SJSA1 (cell line): ENCODE measurements around the gene KCNK10. TPM values are rescaled to one million over a fixed set of nuclear protein-coding genes. Genes with fewer than 3 reads are reported as not detected.

Experiments used
- DNase-seq, 2 experiments: peaks; one replicate each; pipeline ENCODE4 v3.0.0-alpha.2; 2015 to 2020; ENCODE audit warnings: low spot score in 2 of 2, low read depth in 1 of 2
- H3K27ac ChIP-seq: fragments of 250-450 bp; sonication (Bioruptor Pico); 2 replicates; pipeline ENCODE4 v1.5.1; 2020; ENCODE audit warnings: mild to moderate bottlenecking, moderate library complexity
- H3K27me3 ChIP-seq: fragments of 250-450 bp; sonication (Bioruptor Pico); replicated peaks from 2 replicates; pipeline ENCODE4 v1.5.1; 2020; ENCODE audit warnings: mild to moderate bottlenecking, moderate library complexity
- H3K36me3 ChIP-seq: fragments of 250-450 bp; sonication (Bioruptor Pico); 2 replicates; pipeline ENCODE4 v1.5.1; 2020; ENCODE audit warnings: mild to moderate bottlenecking
- H3K4me1 ChIP-seq: fragments of 250-450 bp; sonication (Bioruptor Pico); replicated peaks from 2 replicates; pipeline ENCODE4 v1.6.1; 2021; ENCODE audit warnings: mild to moderate bottlenecking
- H3K4me3 ChIP-seq: fragments of 250-450 bp; sonication (Bioruptor Pico); 2 replicates; pipeline ENCODE4 v1.5.1; 2020; ENCODE audit warnings: mild to moderate bottlenecking
- H3K9me3 ChIP-seq: fragments of 250-450 bp; sonication (Bioruptor Pico); replicated peaks from 2 replicates; pipeline ENCODE4 v1.5.1; 2020; ENCODE audit warnings: mild to moderate bottlenecking
- total RNA-seq: library from RNA; depleted of rRNA; stranded (reverse); fragments of >200 nt; shearing (Covaris generic); gene quantifications from 2 replicates; pipeline ENCODE4 v1.2.3, GENCODE V29; 2014

KCNK10 gene
- total RNA-seq, 1 experiment from 2014 or later: not detected

DNA sequence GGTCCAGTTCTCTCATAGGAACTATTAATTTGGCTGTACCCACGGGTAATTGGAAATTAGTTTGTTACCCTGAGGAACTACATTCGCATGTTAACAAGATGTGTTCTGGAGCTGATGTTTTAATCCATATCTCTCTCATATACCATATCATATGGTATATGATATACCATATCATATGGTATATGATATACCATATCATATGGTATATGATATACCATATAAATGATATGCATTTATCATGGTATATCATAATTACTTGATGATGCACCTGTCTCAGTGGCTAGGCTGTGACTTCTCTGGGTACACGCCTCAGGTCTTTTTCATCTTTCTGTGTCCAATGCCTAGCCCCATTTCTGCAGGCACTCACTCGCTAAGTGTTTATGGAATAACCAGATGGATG is 13.0 kb downstream of the KCNK10 start:
- H3K4me1 ChIP-seq: no peaks in the 10 kb centered on the region
- H3K27me3 ChIP-seq: no peaks in the 10 kb centered on the region
- H3K4me3 ChIP-seq: no peak overlapping the region
- DNase-seq: no peak
- H3K9me3 ChIP-seq: no peaks in the 10 kb centered on the region
- no peaks in the 10 kb centered on the region for H3K36me3 ChIP-seq
- H3K27ac ChIP-seq: no peak overlapping the region

DNA sequence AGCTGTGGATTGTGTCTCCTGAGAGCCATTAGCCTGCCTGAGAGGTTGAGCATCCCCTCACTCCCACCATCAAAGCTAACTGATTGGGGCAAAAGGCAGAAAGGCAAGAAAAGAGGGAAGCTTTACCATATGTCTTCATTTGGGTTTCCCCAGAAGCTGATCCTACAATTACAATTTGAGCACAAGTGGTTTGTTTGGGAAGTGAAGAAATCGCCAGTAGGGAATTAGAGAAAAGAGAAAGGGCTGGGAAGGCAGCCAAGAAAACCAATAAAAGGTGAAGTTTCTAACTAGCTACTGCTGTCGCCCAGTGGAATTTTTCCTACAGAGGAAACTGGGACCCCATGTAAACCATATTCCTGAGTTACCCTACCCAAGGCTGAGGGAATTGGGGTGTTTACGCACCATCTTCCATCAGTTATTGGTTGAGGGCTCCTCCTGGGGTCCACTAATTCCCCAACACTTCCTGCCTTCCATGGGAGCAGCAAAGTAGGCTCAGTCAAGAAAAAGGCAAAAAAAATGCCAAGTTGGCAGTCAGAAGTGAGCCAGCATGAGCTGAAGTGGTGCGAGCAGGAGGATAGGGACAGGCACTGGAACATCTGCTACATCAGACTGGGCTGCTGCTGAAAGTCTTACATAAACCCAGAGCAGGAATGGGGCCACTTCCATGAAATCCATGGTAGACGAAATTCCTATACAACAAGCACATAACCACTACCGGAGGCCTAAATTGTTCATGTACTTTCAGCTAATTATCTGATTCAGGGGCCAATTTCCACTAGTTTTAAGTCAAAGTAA is 17.3 kb downstream of the KCNK10 start:
- Histone ChIP-seq H3K4me3 (no peak overlapping the region), H3K4me1 (no peaks in the 10 kb centered on the region), H3K27ac (no peak overlapping the region), H3K27me3 (no peaks in the 10 kb centered on the region), H3K36me3 (no peaks in the 10 kb centered on the region), H3K9me3 (no peaks in the 10 kb centered on the region)
- DNase-seq: no peak

DNA sequence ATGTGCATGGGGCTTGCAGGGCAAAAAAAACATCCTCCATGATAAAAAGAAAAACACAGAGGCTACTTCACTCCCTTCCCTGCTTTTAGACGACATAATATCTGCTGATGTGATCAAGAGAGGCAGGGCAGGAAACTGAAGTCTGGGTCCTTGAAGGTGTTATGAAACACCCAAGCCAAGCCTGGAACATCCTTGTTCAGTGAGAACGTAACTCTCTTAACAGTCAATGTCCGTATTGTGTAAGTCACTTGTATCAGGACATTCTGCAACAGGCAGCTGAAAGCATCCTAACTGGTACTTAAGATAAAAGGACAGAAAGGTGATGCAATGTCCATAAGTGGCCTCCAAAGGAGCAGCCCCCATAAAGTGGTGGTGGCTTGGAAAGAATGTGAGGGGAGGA is 20.0 kb downstream of the KCNK10 start:
- no peaks in the 10 kb centered on the region for H3K36me3 ChIP-seq
- H3K27me3 ChIP-seq: no peaks in the 10 kb centered on the region
- H3K9me3 ChIP-seq: no peaks in the 10 kb centered on the region
- DNase-seq: no peak
- no peak overlapping the region for H3K4me3 ChIP-seq
- no peak overlapping the region for H3K27ac ChIP-seq
- H3K4me1 ChIP-seq: no peaks in the 10 kb centered on the region

DNA sequence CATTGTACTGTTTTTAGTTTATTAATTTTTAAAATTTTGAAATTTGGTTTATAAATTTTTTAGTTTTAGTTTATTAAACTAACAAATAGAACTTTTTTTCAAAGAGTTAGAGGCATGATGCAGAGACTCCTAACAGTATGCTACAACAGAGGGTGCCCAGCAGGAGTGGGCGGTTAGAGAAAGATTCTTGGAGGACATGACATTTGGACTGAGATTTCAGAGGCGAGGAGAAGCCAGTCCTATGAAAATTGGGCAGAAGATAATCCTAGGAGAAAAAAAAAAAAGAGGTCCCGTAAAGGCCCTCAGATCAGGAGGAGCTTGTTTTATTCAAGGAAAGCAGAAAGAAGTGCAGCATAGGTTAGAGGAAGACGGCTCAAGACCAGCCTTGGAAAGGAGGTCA is 21.7 kb downstream of the KCNK10 start:
- H3K4me1 ChIP-seq: no peaks in the 10 kb centered on the region
- no peaks in the 10 kb centered on the region for H3K36me3 ChIP-seq
- no peaks in the 10 kb centered on the region for H3K9me3 ChIP-seq
- no peak for DNase-seq
- no peak overlapping the region for H3K27ac ChIP-seq
- H3K4me3 ChIP-seq: no peak overlapping the region
- no peaks in the 10 kb centered on the region for H3K27me3 ChIP-seq

DNA sequence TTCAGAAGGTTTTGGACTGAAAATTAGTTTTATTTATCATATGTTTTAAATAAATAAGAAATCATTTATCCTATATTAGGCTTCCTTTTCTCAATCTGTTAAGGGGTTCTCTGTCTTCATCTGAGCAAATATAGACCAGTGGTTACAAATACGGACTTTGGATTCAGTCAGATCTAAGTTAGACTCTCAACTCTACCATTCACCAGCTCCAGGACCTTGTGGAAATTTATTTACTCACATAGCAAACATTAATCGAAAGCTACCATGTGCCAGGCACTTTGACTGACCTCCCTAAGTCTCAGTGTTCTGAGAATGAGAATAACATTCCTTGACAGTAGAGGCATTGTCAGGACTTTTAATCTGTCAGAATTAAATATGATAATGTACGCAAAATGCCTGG is 22.3 kb downstream of the KCNK10 start:
- Histone ChIP-seq H3K36me3 (no peaks in the 10 kb centered on the region), H3K27me3 (no peaks in the 10 kb centered on the region), H3K4me3 (no peak overlapping the region), H3K9me3 (no peaks in the 10 kb centered on the region), H3K27ac (no peak overlapping the region), H3K4me1 (no peaks in the 10 kb centered on the region)
- no peak for DNase-seq

DNA sequence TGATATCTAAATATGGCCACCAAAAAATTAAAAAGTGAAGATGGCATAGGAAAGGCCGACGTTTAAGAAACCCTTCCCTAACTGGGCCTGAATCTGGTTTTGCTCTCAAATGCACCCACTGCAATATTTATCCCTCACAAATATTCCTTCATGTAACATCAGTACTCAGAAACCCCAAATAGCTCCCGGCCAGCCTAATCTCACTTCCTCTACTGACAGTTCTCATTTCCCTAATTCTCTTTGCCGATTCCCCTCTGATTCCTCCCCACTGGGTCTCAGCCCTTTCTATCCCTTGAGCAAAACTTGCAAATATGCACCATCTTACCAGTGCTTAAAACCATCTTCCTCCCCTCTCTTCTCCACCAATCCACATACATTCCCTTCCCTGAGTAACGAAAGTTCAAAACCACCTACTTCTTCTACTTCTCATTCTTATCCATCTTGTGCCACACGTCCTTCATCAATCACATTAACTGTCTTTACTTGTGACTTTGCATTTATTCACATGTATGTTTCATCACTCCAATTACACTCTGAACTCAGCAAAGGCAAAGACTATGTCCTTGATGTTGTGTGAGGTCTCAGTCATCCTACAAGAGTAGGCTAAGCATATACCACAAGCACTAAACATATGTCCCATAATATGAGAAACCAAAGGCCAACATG is 23.1 kb downstream of the KCNK10 start:
- Histone ChIP-seq H3K4me1 (no peaks in the 10 kb centered on the region), H3K4me3 (no peak overlapping the region), H3K27me3 (no peaks in the 10 kb centered on the region), H3K27ac (no peak overlapping the region), H3K36me3 (no peaks in the 10 kb centered on the region), H3K9me3 (no peaks in the 10 kb centered on the region)
- DNase-seq: no peak

DNA sequence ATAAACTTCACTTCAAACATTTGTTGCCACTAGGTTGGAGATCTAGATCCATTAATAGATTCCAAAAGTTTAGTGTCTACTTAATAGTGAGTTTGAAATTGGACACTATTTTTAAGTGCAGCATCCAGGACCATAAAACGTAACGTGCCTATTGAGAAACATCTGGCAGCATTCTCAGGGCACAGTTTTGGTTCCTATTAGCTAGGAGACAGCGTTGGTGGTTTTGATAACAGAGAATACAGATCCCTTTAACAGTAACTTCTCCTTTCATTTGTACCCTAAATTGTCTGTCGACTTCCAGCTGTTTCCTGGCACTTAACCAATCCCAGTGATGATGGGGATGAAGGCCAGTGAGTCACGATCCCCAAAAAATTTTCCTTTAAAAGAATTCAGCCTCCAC is 25.8 kb downstream of the KCNK10 start:
- no peaks in the 10 kb centered on the region for H3K36me3 ChIP-seq
- H3K27ac ChIP-seq: no peak overlapping the region
- no peaks in the 10 kb centered on the region for H3K4me1 ChIP-seq
- no peak overlapping the region for H3K4me3 ChIP-seq
- H3K9me3 ChIP-seq: no peaks in the 10 kb centered on the region
- no peak for DNase-seq
- H3K27me3 ChIP-seq: no peaks in the 10 kb centered on the region

DNA sequence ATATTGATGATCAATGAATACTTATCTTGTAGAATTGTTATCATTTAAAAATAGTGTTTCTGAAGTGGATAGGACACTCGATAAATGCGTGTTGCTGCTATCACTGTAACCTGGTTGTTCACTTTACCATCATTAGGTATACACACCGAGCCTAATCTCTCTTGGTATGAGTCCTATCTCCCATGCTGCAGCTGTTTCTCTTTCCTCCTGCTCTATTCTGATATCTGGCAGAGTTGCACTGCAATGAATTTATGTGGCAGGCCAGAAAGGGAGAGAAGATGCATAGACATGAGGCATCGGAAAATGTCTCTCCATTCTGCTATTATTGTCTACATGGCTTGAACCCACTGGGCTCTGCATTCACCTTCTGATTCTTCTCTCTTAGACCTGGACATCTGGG is 26.7 kb downstream of the KCNK10 start:
- Histone ChIP-seq H3K9me3 (no peaks in the 10 kb centered on the region), H3K27ac (no peak overlapping the region), H3K4me1 (no peaks in the 10 kb centered on the region), H3K27me3 (no peaks in the 10 kb centered on the region), H3K4me3 (no peak overlapping the region), H3K36me3 (no peaks in the 10 kb centered on the region)
- no peak for DNase-seq

DNA sequence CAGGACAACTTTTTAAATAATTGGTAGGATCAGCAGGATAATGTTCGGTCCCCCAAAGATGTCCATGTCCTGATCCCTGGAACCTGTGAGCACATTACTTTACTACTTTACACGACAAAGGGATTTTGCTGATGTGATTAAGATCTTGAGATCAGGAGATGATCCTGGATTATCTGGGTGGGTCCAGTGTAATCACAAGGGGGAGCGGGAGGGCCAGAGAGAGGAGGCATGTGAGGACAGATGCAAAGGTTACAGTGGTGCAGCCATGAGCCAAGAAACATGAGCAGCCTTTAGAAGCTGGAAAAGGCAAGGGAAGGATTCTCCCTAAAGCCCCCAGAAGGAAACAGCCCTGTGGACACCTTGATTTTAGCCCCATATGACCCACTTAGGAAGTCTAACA is 33.1 kb downstream of the KCNK10 start:
- H3K27me3 ChIP-seq: no peaks in the 10 kb centered on the region
- H3K4me1 ChIP-seq: no peaks in the 10 kb centered on the region
- no peak overlapping the region for H3K4me3 ChIP-seq
- no peaks in the 10 kb centered on the region for H3K36me3 ChIP-seq
- no peaks in the 10 kb centered on the region for H3K9me3 ChIP-seq
- H3K27ac ChIP-seq: no peak overlapping the region
- DNase-seq: no peak

DNA sequence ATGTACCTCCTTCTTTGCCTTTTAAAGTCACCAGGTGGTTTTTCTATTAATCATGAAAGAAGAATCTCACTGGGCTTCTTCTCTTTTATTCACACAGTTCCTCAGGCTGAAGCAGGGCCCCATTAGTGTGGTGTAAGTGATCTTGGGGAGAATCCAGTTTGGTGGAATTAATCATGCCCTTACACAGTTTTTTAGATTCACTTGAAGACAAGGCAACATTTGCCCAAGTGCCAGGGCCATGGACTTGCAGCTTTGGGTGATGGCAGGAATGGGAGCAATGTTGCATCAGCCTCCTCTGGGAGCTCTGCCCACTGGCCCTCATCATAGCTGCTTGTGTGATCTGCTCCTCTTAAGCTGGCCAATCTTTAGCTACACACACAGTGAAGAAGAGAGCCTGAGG is 33.8 kb downstream of the KCNK10 start:
- H3K9me3 ChIP-seq: no peaks in the 10 kb centered on the region
- H3K27ac ChIP-seq: no peak overlapping the region
- DNase-seq: no peak
- no peak overlapping the region for H3K4me3 ChIP-seq
- H3K27me3 ChIP-seq: no peaks in the 10 kb centered on the region
- no peaks in the 10 kb centered on the region for H3K4me1 ChIP-seq
- no peaks in the 10 kb centered on the region for H3K36me3 ChIP-seq

DNA sequence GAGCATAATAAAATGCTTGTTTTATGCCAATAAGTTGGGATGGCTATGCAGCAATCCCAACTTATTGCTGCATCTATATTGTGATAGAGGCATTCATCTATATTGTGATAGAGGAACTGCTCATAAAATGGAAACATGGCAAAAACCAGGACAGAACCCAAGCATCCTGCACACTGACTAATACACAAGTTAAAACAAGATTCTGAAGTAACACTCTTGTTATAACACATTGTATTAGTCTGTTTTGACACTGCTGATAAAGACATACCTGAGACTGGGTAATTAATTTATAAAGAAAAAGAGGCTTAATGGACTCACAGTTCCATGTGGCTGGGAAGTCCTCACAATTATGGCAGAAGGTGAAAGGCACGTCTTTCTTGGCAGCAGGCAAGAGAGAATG is 36.8 kb downstream of the KCNK10 start:
- DNase-seq: no peak
- H3K27me3 ChIP-seq: no peaks in the 10 kb centered on the region
- no peak overlapping the region for H3K4me3 ChIP-seq
- no peak overlapping the region for H3K27ac ChIP-seq
- no peaks in the 10 kb centered on the region for H3K4me1 ChIP-seq
- no peaks in the 10 kb centered on the region for H3K36me3 ChIP-seq
- no peaks in the 10 kb centered on the region for H3K9me3 ChIP-seq

DNA sequence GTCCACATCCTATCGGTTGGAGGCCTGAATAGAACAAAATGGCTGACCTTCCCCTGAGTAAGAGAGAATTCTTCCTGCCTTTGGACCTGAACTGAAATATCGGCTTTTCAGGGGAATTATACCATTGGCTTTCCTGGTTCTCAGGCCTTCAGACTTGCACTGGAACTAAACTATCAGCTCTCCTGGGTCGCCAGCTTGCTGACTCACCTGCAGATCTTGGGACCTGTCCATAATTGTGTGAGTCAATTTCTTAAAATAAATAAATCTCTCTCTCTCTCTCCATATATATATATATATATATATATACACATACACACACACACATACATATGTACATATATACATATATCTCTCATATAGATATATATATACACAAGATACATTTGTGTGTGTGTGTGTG is 41.6 kb downstream of the KCNK10 start:
- no peaks in the 10 kb centered on the region for H3K27me3 ChIP-seq

DNA sequence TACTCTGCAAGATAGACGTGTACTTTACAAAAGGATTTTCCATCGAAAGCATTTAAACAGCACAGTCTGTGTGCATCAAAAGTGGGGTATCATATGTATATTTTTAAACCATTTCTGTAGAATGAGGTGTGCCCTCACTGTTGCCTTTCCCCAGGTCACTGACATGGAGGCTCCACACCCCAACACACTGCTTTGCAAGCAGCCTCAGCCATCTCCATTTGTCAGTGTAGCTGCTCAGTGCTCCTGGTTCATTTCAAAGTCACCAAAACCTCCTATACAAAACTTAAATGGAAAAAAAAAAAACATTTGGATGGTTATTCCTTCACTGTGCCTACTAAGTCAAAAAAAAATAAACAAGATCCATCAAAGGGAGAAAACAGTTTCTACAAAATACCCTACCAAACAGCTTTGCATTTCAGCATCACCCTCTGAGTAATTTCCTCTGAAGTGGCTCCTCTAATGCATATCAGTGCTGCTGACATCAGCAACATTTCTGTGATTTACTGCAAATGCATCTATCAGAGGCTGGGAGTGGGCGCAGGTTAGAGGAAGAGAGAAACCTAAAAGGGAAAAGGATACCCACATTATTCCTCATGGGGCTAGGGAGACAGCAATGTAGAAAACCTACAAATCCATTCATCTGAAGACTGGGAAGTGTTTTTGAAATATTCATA is 46.0 kb downstream of the KCNK10 start:
- Histone ChIP-seq H3K27me3 (no peaks in the 10 kb centered on the region), H3K9me3 (no peaks in the 10 kb centered on the region), H3K27ac (no peak overlapping the region), H3K4me1 (no peaks in the 10 kb centered on the region), H3K36me3 (no peaks in the 10 kb centered on the region), H3K4me3 (no peak overlapping the region)
- DNase-seq: no peak

More for the DNA sequence above, 41.6 kb downstream of the KCNK10 start:
- Histone ChIP-seq H3K36me3 (no peaks in the 10 kb centered on the region), H3K4me3 (no peak overlapping the region), H3K27ac (no peak overlapping the region), H3K4me1 (no peaks in the 10 kb centered on the region), H3K9me3 (no peaks in the 10 kb centered on the region)
- DNase-seq: no peak
